Measurements from ENCODE around the gene SLC6A5. TPM values are rescaled to one million over a fixed set of nuclear protein-coding genes. Genes with fewer than 3 reads are reported as not detected.

SLC6A5 gene
- total RNA-seq, 1 experiment from 2014 or later, result not detected

DNA sequence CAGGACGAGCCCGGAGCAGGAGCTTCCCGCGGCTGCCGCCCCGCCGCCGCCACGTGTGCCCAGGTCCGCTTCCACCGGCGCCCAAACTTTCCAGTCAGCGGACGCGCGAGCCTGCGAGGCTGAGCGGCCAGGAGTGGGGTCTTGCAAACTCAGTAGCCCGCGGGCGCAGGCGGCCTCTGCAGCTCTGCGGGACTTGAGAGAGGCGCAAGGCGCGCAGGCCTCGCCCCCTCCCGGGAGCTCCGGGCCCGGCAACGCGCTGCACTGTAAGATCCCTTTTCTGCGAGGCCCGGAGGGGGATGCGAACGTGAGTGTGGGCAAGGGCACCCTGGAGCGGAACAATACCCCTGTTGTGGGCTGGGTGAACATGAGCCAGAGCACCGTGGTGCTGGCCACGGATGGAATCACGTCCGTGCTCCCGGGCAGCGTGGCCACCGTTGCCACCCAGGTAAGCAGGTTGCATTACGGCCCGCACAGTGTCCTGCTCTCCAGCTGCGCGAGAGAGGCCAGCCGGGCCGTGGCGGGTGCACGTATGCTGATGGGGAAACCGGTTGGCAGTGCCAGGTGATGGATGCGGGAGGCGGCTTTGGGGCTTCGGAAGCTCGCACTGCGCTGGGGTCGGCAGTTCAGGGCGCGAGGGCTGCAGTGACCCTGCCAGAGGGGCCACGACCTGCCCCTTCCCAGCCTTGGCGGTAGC lies 2.0 kb downstream of the SLC6A5 start:
- DNase-seq (ENCODE audit: low read depth in 1 of 2, low spot score in 2 of 2), result no peak
- Histone ChIP-seq H3K4me3 (no peak overlapping the region), H3K27me3 (replicated peaks) (peaks cover 70% of the 10 kb centered on the region), H3K36me3 (no peaks in the 10 kb centered on the region), H3K27ac (no peak overlapping the region), H3K9me3 (replicated peaks) (no peaks in the 10 kb centered on the region), H3K4me1 (replicated peaks) (no peaks in the 10 kb centered on the region)

DNA sequence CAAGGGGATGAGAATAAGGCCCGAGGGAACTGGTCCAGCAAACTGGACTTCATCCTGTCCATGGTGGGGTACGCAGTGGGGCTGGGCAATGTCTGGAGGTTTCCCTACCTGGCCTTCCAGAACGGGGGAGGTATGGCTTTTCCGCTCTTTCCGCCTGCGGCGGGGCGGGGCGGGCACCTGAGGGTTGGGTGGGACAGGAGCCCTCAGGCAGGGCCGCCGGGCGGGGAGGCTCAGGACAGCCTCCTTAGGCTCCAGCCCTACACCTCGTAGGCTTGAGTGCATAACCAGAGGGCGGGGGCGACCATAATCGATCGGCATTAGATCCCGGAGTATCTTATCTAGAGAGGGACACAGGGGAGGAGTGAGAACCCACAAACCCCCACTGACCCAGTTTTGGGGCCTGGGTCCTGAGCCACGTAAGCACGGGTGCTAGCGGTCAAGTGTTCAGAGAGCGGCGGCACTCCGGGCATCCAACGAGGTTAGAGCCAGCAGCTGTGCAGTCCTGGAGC lies 4.9 kb downstream of the SLC6A5 start:
- Histone ChIP-seq H3K9me3 (replicated peaks) (no peaks in the 10 kb centered on the region), H3K27me3 (replicated peaks) (peaks cover 52% of the 10 kb centered on the region), H3K27ac (no peak overlapping the region), H3K4me3 (no peak overlapping the region), H3K36me3 (no peaks in the 10 kb centered on the region), H3K4me1 (replicated peaks) (no peaks in the 10 kb centered on the region)
- DNase-seq (ENCODE audit: low read depth in 1 of 2, low spot score in 2 of 2), result no peak

DNA sequence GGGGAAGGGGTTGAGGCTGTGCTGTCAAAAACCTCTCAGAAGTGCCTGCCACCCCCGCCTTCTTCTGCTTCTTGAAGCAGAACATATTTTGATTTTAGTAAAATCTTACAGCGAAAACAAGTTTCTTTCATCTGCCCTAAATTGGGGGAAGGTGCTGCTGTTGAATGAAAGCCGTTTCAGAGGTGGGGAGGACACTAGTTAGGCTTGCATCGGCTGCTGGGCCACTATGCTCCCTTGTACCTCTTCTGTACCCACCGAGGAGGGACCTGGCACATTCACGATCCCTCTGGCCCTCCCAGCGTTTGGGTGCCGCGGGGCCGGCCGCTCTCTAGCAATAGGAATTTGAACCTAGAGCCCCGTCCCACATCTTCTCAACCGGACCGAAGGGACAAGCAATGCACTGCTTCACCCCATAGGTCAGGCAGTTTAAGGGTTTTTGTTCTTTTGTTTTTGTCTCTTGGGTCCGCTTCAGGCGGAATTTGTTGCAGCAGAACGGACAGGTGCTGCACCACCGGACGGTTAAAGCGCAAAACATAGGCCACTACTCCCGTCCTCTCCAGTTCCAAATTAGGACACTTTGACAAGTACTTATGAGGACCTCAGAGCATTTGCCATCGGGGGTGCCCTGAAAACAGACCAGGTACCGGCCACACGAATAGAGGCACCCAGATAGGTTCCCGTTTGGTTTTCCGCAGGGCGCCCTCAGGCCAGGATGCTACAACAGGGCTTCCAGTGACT lies 5.6 kb downstream of the SLC6A5 start:
- H3K27ac ChIP-seq, result no peak overlapping the region
- peaks cover 46% of the 10 kb centered on the region for H3K27me3 ChIP-seq (replicated peaks)
- H3K36me3 ChIP-seq, result no peaks in the 10 kb centered on the region
- 0 out of 2 replicates have a peak, but pooled peaks cover 2% of the 10 kb centered on the region for H3K4me1 ChIP-seq (replicated peaks)
- DNase-seq (ENCODE audit: low read depth in 1 of 2, low spot score in 2 of 2), result no peak
- H3K4me3 ChIP-seq, result no peak overlapping the region
- H3K9me3 ChIP-seq (replicated peaks), result no peaks in the 10 kb centered on the region

DNA sequence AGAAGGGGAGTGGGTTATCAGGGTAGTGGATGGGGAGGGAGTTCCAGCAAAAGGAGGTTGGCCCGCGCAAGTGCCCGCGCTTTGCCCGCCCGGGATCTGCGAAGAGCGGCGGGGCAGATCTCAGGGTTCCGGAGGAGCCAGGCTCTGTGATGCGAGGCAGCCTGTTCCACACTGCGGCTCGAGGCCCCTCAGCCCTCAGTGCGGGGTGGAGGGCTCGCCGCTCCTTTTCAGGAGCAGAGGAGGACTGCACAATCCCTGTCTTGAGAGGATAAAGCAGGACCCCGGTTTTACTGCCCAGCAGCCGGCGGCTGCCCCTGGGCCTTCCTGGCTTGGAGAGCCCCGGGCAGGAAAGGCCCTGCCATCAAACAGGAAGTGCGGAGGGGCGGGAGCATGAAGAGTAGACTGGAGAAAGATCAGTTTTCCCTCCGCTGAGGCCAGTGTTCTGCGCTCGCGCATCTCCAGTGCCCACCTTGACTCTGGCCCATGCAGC lies 6.2 kb downstream of the SLC6A5 start:
- DNase-seq (ENCODE audit: low read depth in 1 of 2, low spot score in 2 of 2), result no peak
- no peaks in the 10 kb centered on the region for H3K9me3 ChIP-seq (replicated peaks)
- no peak overlapping the region for H3K27ac ChIP-seq
- no peaks in the 10 kb centered on the region for H3K36me3 ChIP-seq
- H3K4me1 ChIP-seq (replicated peaks), result 0 out of 2 replicates have a peak, but pooled peaks cover 3% of the 10 kb centered on the region
- H3K4me3 ChIP-seq, result no peak overlapping the region
- peaks cover 42% of the 10 kb centered on the region for H3K27me3 ChIP-seq (replicated peaks)

DNA sequence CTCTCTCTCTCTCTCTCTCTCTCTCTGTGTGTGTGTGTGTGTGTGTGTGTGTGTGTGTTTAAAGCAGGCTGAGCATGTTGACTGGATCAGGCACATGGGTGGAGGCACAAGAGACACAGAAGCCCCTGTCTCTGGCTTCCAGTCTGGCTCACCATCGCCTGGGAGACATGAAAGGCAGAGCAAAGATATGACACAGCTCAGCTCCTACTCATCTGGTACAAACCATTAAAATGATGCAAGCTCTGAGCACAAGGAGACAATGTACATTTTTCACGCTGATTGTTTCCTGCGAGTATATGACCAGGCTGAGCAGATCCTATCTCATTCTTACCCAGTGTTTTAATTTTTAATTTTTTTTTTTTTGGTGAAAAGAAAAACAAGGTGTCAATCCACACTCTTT lies 9.5 kb downstream of the SLC6A5 start:
- H3K9me3 ChIP-seq (replicated peaks), result no peaks in the 10 kb centered on the region
- 0 out of 2 replicates have a peak, but pooled peaks cover 3% of the 10 kb centered on the region for H3K4me1 ChIP-seq (replicated peaks)
- DNase-seq (ENCODE audit: low read depth in 1 of 2, low spot score in 2 of 2), result no peak
- peaks cover 21% of the 10 kb centered on the region for H3K27me3 ChIP-seq (replicated peaks)
- no peak overlapping the region for H3K4me3 ChIP-seq
- H3K27ac ChIP-seq, result no peak overlapping the region
- no peaks in the 10 kb centered on the region for H3K36me3 ChIP-seq

DNA sequence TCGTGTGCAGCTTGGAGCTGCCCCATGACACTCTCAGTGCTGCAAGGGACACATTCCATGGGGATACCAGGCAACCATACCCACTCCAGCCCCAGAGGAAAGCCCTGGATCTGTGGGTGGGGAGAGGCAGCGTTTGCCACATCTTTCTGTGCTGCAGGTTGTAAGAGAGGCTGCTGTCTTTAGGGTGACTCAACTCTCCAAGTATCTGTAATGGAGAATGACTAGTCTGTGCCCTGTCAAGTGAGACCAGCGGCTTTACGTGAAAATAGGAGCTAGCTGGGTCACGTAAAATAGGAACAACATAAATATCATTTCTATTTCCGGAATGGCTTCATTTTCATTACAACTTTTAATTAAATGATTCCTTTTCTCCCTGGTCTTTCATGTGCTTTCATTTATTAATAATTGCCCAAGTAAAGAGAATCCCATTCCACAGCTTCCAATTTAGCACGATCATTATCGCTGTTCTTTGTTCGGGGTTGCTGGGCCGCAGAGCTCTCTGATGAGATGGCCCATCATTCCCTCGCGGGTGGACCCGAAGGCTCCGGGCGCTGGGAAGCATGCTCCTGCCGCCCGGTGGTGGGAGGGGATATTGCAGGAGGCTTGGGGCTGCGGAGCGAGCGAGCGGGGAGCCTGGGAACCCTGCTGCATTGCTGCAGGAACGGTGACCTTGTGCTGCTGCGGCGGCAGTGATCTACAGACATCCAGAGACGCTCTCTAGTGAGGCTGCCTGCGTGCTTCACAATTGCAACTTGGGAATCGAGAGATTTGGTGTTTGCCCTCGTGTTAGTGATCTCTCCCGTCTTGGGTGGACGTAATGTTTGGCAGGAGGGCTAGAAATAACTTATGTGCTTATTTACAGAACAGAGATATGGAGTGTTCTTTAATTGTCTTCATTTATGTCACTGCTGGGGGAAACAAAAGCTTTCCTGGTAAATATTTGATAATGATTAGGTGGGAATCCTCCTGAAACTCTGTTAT lies 10.6 kb downstream of the SLC6A5 start:
- DNase-seq (ENCODE audit: low read depth in 1 of 2, low spot score in 2 of 2), result peak; percentile 39 to 63
- Histone ChIP-seq H3K27me3 (replicated peaks) (peaks cover 17% of the 10 kb centered on the region), H3K36me3 (no peaks in the 10 kb centered on the region), H3K27ac (no peak overlapping the region), H3K9me3 (replicated peaks) (no peaks in the 10 kb centered on the region), H3K4me1 (replicated peaks) (0 out of 2 replicates have a peak, but pooled peaks cover 3% of the 10 kb centered on the region), H3K4me3 (no peak overlapping the region)

DNA sequence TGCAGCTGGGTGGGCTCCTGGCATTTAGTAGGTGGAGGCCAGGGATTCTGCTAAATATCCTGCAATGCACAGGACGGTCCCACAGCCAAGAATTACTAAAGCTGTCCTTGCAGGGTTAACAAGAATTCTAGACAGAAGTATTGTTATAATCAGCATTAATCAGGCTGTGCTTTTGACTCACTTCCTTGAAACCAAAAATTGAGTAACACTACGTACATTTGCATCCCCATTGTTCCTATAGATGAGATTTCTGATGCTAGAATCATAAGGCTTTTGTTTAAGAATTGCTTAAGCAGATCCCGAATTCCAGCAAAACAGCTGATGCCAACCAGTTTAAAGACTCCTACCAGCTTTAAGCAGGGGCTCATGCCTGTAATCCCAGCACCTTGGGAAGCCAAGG lies 11.4 kb downstream of the SLC6A5 start:
- H3K4me3 ChIP-seq, result no peak overlapping the region
- 0 out of 2 replicates have a peak, but pooled peaks cover 3% of the 10 kb centered on the region for H3K4me1 ChIP-seq (replicated peaks)
- no peak for DNase-seq (ENCODE audit: low read depth in 1 of 2, low spot score in 2 of 2)
- no peak overlapping the region for H3K27ac ChIP-seq
- peaks cover 13% of the 10 kb centered on the region for H3K27me3 ChIP-seq (replicated peaks)
- no peaks in the 10 kb centered on the region for H3K9me3 ChIP-seq (replicated peaks)
- no peaks in the 10 kb centered on the region for H3K36me3 ChIP-seq

DNA sequence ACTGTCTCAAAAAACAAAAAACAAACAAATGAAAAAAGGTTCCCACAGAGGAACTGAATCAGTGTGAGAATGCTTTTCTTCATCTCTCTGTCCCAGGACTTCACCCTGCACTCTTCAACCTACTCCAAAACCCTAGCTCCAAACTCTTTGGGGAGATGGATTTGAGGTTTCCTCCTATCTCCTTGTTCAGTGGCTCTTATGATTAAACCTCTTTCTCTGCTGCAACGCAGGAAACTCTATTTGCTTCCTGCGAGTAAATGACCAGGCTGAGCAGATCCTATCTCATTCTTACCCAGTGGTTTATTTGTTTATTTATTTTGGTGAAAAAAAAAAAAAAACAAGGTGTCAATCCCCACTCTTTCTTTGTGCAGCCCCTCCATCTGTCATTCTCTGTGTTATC lies 12.0 kb downstream of the SLC6A5 start:
- DNase-seq (ENCODE audit: low read depth in 1 of 2, low spot score in 2 of 2), result no peak
- no peak overlapping the region for H3K27ac ChIP-seq
- no peaks in the 10 kb centered on the region for H3K36me3 ChIP-seq
- 0 out of 2 replicates have a peak, but pooled peaks cover 3% of the 10 kb centered on the region for H3K4me1 ChIP-seq (replicated peaks)
- no peak overlapping the region for H3K4me3 ChIP-seq
- H3K9me3 ChIP-seq (replicated peaks), result no peaks in the 10 kb centered on the region
- peaks cover 10% of the 10 kb centered on the region; the same call in 1 of the 2 replicates for H3K27me3 ChIP-seq (replicated peaks)

DNA sequence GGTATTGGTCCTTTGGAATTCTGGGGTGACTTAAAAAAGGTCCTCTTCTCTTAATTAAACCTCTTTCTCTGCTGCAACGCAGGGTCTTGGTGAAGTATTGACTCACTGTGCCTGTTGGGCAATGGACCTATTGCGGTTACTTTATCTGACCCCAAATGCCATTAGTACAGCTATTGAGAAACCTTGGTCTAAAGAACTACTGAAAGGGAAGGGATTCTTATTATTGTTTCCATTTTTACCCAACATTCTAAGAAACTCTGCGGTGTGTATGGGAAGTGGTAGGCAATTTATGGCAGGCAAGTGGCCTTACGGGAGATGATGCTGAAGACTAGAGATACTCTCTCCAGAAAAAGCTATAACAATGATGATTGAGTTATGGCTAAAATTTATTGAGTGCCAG lies 12.5 kb downstream of the SLC6A5 start:
- no peak for DNase-seq (ENCODE audit: low read depth in 1 of 2, low spot score in 2 of 2)
- Histone ChIP-seq H3K4me3 (no peak overlapping the region), H3K27me3 (replicated peaks) (peaks cover 10% of the 10 kb centered on the region; the same call in 1 of the 2 replicates)

DNA sequence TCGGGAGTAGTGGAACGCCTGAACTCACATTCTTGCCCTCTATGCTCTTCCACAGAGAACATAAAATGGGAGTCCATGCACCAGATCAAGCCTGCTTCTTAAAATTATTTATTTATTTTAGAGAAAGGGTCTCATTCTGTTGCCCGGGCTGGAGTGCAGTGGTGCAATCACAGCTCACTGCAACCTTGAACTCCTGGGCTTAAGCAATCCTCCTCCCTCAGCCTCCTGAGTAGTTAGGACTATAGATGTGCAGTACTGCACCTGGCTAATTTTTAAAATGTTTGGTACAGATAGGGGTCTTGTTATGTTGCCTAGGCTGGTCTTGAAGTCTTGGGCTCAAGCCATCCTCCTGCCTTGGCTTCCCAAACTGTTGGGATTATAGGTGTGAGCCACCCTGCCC lies 13.0 kb downstream of the SLC6A5 start:
- Histone ChIP-seq H3K36me3 (no peaks in the 10 kb centered on the region), H3K27me3 (replicated peaks) (peaks cover 9% of the 10 kb centered on the region; the same call in 1 of the 2 replicates)

More for the DNA sequence above, 12.5 kb downstream of the SLC6A5 start:
- H3K9me3 ChIP-seq (replicated peaks), result no peaks in the 10 kb centered on the region
- no peaks in the 10 kb centered on the region for H3K36me3 ChIP-seq
- no peak overlapping the region for H3K27ac ChIP-seq
- H3K4me1 ChIP-seq (replicated peaks), result 0 out of 2 replicates have a peak, but pooled peaks cover 3% of the 10 kb centered on the region

DNA sequence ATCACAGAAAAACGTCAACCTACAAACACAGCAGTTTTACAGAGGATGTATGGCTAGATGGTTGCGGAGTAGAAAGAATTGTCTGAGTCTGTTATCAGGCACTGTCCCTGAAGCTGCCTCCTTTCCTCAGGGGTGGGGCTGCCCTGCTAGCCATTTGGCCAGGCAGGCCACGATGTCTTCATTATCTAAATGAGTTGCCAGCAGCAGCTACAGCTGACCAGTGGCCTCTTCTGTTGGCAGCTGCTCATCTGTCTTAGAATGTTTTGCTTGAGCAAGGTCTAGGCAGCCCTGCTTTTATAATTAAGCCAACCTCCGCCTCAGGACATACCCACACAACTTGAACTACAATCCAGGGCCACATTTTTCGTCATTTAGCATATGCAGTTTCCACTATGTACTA lies 17.5 kb downstream of the SLC6A5 start:
- Histone ChIP-seq H3K9me3 (replicated peaks) (no peaks in the 10 kb centered on the region), H3K4me1 (replicated peaks) (no peaks in the 10 kb centered on the region), H3K4me3 (no peak overlapping the region), H3K27me3 (replicated peaks) (no peaks in the 10 kb centered on the region; the same call in 1 of the 2 replicates), H3K36me3 (no peaks in the 10 kb centered on the region), H3K27ac (no peak overlapping the region)
- no peak for DNase-seq (ENCODE audit: low read depth in 1 of 2, low spot score in 2 of 2)

More for the DNA sequence above, 13.0 kb downstream of the SLC6A5 start:
- no peak for DNase-seq (ENCODE audit: low read depth in 1 of 2, low spot score in 2 of 2)
- Histone ChIP-seq H3K4me3 (no peak overlapping the region), H3K27ac (no peak overlapping the region), H3K9me3 (replicated peaks) (no peaks in the 10 kb centered on the region), H3K4me1 (replicated peaks) (0 out of 2 replicates have a peak, but pooled peaks cover 3% of the 10 kb centered on the region)

DNA sequence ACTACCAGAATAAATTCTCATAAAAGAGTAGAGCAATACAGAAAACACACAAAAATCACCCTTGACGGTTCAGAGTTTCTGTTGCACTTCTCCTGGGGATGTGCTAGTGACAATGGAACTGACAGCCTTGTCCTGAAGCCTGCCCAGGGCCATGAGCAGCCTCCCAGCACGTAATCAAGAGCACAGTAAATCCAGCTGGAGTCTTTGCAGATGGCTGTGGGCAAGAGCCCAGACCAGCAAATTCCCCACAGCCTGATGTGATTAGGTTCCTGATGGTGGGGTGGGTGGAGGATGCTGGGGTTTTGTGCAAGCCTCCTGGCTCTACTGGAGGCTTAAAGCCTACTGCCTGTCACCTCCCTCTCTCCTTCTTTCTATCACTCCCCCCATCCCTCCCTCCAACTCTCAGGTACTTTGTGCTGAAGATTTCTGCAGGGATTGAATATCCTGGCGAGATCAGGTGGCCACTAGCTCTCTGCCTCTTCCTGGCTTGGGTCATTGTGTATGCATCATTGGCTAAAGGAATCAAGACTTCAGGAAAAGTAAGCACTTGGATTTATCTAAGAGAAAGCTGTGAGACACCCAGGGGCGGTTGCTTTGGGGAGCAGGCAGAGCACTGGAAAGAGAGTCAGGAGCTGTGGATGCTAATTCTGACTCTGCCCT lies 18.1 kb downstream of the SLC6A5 start:
- H3K9me3 ChIP-seq (replicated peaks), result no peaks in the 10 kb centered on the region
- H3K27me3 ChIP-seq (replicated peaks), result no peaks in the 10 kb centered on the region; the same call in 1 of the 2 replicates
- no peak overlapping the region for H3K4me3 ChIP-seq
- DNase-seq (ENCODE audit: low read depth in 1 of 2, low spot score in 2 of 2), result no peak
- H3K4me1 ChIP-seq (replicated peaks), result no peaks in the 10 kb centered on the region
- no peaks in the 10 kb centered on the region for H3K36me3 ChIP-seq
- H3K27ac ChIP-seq, result no peak overlapping the region

Measured in SJSA1 (cell line).